GM18867 (cell line): ENCODE data around the gene DPY19L1.
"Not testable (repeated sequence)": the region's sequence is repeated elsewhere in the genome, so short reads cannot be mapped to it uniquely, and the experiment has no call there.

Source experiments
- ATAC-seq: cut with Tn5 transposase; IDR thresholded peaks from one replicate; pipeline ENCODE4 v1.9.1; 2021; ENCODE audit warnings: mild to moderate bottlenecking, moderate library complexity; ENCODE audit not compliant: unreplicated experiment

Gene DPY19L1

GRCh38 chr7:34928560-34928959, 108.7 kb downstream of the DPY19L1 start:
- ATAC-seq = no peak

GRCh38 chr7:34928052-34928451, 109.2 kb downstream of the DPY19L1 start:
- peak; percentile 88 for ATAC-seq

GRCh38 chr7:34920470-34920869, 116.8 kb downstream of the DPY19L1 start:
- not testable (repeated sequence) for ATAC-seq

GRCh38 chr7:34919038-34919437, 118.2 kb downstream of the DPY19L1 start:
- ATAC-seq = not testable (repeated sequence)

GRCh38 chr7:34918198-34918861, 119.0 kb downstream of the DPY19L1 start:
- ATAC-seq = not testable (repeated sequence)

GRCh38 chr7:34917515-34917914, 119.8 kb downstream of the DPY19L1 start:
- ATAC-seq = not testable (repeated sequence)

GRCh38 chr7:34916267-34916666, 121.0 kb downstream of the DPY19L1 start:
- no peak for ATAC-seq

- ATAC-seq = no peak
Observed at GRCh38 chr7:34912236-34912635, 125.0 kb downstream of the DPY19L1 start.

- not testable (repeated sequence) for ATAC-seq
Observed at GRCh38 chr7:34906266-34906850, 130.9 kb downstream of the DPY19L1 start.

- no peak for ATAC-seq
Observed at GRCh38 chr7:34904987-34905386, 132.3 kb downstream of the DPY19L1 start.

GRCh38 chr7:34903921-34904320, 133.4 kb downstream of the DPY19L1 start:
- not testable (repeated sequence) for ATAC-seq

- ATAC-seq = no peak
Observed at GRCh38 chr7:34902182-34902581, 135.1 kb downstream of the DPY19L1 start.

- peak; percentile 83 for ATAC-seq
Observed at GRCh38 chr7:34900891-34901513, 136.3 kb downstream of the DPY19L1 start.

- ATAC-seq = no peak
Observed at GRCh38 chr7:34895202-34895601, 142.1 kb downstream of the DPY19L1 start.

GRCh38 chr7:34889951-34890350, 147.3 kb downstream of the DPY19L1 start:
- no peak for ATAC-seq

GRCh38 chr7:34886856-34887255, 150.4 kb downstream of the DPY19L1 start:
- ATAC-seq = no peak

GRCh38 chr7:34883855-34884254, 153.4 kb downstream of the DPY19L1 start:
- not testable (repeated sequence) for ATAC-seq

GRCh38 chr7:34879871-34880270, 157.4 kb downstream of the DPY19L1 start:
- ATAC-seq = no peak

GRCh38 chr7:34878944-34879735, 158.1 kb downstream of the DPY19L1 start:
- ATAC-seq = not testable (repeated sequence)
